ENCODE data around the gene SORCS2. TPM values are rescaled to one million over a fixed set of nuclear protein-coding genes. Genes with fewer than 3 reads are reported as not detected.

The SORCS2 gene
- total and polyA plus RNA-seq, 12 donors, result 0.67 to 15.5 (median 1.3) TPM

GRCh38 chr4:7267829-7268228 lies 75.5 kb downstream of the SORCS2 start:
- Histone ChIP-seq H3K36me3 (replicated peaks in 1 of 2) (no peaks in the 10 kb centered on the region), H3K4me3 (no peak overlapping the region), H3K4me1 (replicated peaks in 1 of 2) (no peaks in the 10 kb centered on the region), H3K27ac (no peak overlapping the region), H3K27me3 (no peaks in the 10 kb centered on the region), H3K9me3 (replicated peaks in 1 of 3) (no peaks in the 10 kb centered on the region)
- no peak for DNase-seq
- 85 to 91% (median 89%) methylated on average over 6 to 7 of the region's 7 CpGs for WGBS, 4 donors
- TF ChIP-seq POLR2A (IDR thresholded peaks at IDR 0.05) (no peak), CTCF (IDR thresholded peaks at IDR 0.05) (no peak)
- intact Hi-C loops (cut with DNase I), result no loop called here

- Histone ChIP-seq H3K27ac (no peak overlapping the region), H3K4me1 (replicated peaks in 1 of 2) (no peaks in the 10 kb centered on the region), H3K36me3 (replicated peaks in 1 of 2) (no peaks in the 10 kb centered on the region), H3K27me3 (no peaks in the 10 kb centered on the region), H3K9me3 (replicated peaks in 1 of 3) (no peaks in the 10 kb centered on the region), H3K4me3 (no peak overlapping the region)
- DNase-seq, result no peak
- WGBS, 4 donors, result 85 to 98% (median 96%) methylated on average over 6 to 10 of the region's 10 CpGs
- TF ChIP-seq POLR2A (IDR thresholded peaks at IDR 0.05), result no peak
- TF ChIP-seq CTCF (IDR thresholded peaks at IDR 0.05), result no peak
- intact Hi-C loops (cut with DNase I), result no loop called here
These were observed 76.6 kb downstream of the SORCS2 start for GRCh38 chr4:7268941-7269340.

GRCh38 chr4:7270121-7270520 lies 77.8 kb downstream of the SORCS2 start:
- no peaks in the 10 kb centered on the region for H3K27me3 ChIP-seq
- no peaks in the 10 kb centered on the region for H3K4me1 ChIP-seq (replicated peaks in 1 of 2)
- H3K4me3 ChIP-seq, result no peak overlapping the region
- TF ChIP-seq CTCF (IDR thresholded peaks at IDR 0.05), result no peak
- no peak for TF ChIP-seq POLR2A (IDR thresholded peaks at IDR 0.05)
- no peak for DNase-seq
- no peaks in the 10 kb centered on the region for H3K9me3 ChIP-seq (replicated peaks in 1 of 3)
- intact Hi-C loops (cut with DNase I), result no loop called here
- H3K36me3 ChIP-seq (replicated peaks in 1 of 2), result no peaks in the 10 kb centered on the region
- no peak overlapping the region for H3K27ac ChIP-seq
- 94 to 96% (median 94%) methylated on average over 7 to 17 of the region's 17 CpGs for WGBS, 4 donors

GRCh38 chr4:7272404-7272803 lies 80.1 kb downstream of the SORCS2 start:
- WGBS, 4 donors, result 78 to 93% (median 83%) methylated on average over 10 of the region's 10 CpGs
- no peaks in the 10 kb centered on the region for H3K9me3 ChIP-seq (replicated peaks in 1 of 3)
- no peak for DNase-seq
- H3K27me3 ChIP-seq, result no peaks in the 10 kb centered on the region
- intact Hi-C loops (cut with DNase I), result no loop called here
- H3K27ac ChIP-seq, result no peak overlapping the region
- H3K4me1 ChIP-seq (replicated peaks in 1 of 2), result no peaks in the 10 kb centered on the region
- no peak overlapping the region for H3K4me3 ChIP-seq
- TF ChIP-seq POLR2A (IDR thresholded peaks at IDR 0.05) (no peak), CTCF (IDR thresholded peaks at IDR 0.05) (no peak)
- H3K36me3 ChIP-seq (replicated peaks in 1 of 2), result no peaks in the 10 kb centered on the region
